GM21526 (cell line): ENCODE results near the gene OXCT1.
"Not testable (repeated sequence)": the region's sequence is repeated elsewhere in the genome, so short reads cannot be mapped to it uniquely, and the experiment has no call there.

ENCODE experiments used
- ATAC-seq: cut with Tn5 transposase; IDR thresholded peaks from one replicate; pipeline ENCODE4 v1.9.1; 2021; ENCODE audit warnings: moderate library complexity; ENCODE audit not compliant: unreplicated experiment, low FRiP score

Gene OXCT1

DNA sequence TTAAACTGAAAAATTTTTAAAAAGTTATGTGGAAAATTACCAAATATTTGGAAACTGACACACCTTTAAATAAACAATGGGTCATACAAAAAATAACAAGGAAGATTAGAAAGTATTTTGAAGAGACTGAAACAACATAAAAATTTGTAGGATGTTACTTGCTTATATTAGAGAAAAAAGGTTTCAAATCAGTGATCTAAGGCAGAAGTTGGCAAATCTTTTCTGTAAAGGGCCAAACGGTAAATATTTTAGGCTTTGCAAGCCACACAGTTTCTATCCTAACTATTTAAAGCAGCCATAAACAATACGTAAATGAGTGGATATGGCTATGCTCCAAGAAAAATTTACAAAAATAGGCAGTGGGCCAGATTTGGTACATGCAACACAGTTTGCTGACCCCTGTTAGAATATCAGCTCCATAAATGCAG, 81.3 kb downstream of the OXCT1 start:
- no peak for ATAC-seq

DNA sequence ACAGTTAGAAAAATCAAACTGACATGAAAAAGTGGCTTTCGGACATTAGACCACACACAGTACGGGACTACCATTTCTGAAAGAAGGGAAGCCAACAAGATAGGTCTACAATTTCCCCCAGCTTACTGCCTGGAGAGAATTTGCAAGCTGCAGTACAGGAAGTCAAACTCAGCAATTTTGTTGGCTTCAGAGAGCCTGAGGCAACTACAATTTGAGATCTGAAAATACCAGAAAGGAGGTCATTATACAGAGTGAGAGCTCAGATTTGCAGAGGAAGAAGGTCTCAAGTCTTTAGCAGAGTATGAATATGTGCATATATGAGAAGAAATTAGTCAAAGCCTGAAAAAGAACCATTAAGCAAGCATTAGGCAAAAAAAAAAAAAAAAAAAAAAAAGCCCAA, 83.0 kb downstream of the OXCT1 start:
- no peak for ATAC-seq

DNA sequence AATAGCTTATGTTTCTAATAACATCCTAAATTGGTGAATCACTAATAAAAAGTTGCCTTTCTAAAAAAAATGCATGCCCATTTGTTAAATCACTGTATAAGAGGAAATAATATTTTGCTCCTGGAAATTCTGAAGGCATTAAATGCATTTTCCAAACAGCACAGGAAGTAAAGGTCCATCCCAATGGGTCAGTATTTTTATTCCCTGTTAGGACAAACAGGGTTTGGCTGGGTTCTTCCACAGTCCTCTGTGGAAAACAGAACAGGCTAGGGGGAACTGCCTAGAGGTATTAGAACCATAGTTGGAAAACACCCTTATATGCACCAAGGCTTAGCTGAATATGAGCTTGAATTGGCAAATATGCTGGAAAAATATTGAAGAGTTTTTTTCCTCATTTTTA, 85.2 kb downstream of the OXCT1 start:
- no peak for ATAC-seq

DNA sequence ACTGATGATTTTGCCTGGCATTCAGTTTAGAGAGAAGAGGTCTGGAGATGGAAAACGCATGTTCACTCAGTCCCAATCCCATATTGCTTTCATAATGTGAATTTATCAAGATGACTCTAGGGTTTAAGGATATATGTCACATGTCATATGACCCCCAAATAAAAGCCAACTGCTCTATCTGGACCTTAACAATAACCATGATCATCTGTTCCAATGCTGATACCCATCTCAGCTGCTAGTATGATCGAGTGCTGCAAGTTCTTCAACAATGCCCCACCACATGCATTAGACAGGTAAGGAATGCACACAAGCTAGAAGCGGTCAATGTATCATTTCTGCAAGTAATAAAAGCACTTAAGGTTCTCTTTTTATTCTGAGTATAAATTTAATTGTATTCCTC, 91.8 kb downstream of the OXCT1 start:
- ATAC-seq: no peak

DNA sequence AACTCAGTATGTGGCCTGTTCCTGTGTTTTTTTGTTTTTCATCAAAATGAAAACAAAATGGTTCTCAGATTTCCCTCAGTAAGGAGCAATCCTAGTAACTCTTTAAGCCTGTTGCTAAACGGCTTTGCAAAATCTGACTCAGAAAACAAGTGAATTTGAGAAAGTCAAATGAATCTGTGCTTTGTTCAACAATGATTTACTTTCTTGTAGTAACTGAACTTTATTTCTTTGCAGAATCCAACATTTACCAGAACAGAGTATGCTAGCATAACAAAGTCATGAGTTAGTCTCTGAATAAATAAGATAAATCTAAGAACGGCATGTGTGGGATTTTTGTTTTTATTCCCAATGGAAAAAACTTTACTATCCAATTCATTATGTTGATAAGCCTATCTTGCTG, 93.8 kb downstream of the OXCT1 start:
- ATAC-seq: no peak

DNA sequence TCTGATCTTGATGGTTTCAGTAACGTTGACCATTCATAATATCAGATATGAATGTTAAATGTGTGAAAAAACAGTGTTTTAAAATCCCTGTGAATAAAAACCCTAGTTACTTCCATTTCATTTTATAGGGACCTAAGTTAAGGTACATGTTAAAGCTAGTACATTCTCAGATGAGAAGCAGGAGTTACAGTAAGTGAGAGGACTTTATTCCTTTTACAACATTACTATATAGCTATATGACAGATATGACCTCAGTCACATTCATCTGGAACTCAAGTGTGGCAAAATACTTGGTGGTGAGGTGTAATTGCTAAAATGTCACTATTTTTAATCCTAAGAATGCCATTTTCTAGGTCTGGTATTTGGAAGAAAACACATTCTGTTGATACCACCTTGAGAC, 96.4 kb downstream of the OXCT1 start:
- ATAC-seq: no peak

DNA sequence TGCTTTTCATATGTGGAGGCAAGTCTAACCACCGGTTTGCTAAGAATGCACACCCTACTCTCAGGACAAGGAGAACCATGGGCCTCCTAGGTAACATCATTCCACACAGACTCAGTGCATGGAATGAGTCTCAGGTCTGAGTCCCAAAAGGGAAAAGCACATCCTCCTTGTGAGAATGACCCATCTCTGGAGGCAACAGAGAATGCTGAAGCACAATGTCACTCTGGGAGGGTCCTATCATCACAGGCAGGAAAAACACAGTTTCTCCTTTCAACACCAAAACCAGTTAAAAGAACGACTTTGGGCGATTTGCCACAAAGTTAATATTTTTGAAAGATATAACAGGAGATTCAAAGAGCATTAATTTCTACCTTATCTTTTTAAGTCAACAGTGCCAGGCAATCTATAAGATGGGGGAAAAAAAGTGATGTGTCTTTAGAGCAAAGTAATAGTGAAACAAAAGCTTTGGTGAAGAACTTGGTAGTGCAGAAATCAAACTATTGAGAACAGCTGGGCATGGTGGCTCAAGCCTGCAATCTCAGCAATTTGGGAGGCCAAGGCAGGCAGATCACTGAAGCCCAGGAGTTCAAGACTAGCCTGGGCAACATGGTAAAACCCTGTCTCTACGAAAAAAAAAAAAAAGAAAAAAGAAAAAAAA, 97.3 kb downstream of the OXCT1 start:
- ATAC-seq: no peak

DNA sequence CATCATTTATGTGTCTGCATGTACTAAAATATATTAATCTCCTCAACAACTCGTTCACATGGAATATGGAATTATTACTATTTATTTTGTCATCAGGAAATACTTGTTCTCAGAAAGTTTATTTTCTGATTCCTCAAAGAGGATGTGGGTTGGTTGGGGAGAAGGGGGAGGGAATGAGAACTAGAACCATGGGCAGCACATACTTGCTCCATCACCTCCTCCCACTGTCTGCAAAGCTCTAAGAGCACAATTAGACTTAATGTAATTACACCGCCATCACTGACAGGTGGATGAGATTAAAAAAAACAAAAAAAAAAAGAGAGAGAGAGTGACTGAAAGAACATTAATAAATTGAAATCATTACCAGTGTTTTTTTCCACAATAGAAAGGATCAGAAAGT, 98.2 kb downstream of the OXCT1 start:
- no peak for ATAC-seq

DNA sequence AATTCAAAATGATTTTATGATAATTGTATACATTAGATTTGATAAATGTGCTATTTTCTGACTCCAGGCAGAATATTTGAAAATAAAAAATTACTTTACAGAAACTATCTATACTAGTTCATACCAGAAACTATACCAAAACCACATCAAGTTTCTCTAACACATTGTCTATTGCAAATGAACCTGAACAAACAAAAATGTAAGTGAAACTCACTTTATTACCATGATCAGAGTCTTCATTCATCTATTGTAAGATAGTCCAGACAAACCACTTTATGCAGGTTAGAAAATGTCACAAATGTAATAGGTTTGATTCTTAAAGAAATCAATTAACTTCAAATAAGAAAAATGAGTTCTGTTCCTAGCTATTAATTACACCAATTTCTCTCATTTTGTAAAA, 99.4 kb downstream of the OXCT1 start:
- ATAC-seq: peak; percentile 92

DNA sequence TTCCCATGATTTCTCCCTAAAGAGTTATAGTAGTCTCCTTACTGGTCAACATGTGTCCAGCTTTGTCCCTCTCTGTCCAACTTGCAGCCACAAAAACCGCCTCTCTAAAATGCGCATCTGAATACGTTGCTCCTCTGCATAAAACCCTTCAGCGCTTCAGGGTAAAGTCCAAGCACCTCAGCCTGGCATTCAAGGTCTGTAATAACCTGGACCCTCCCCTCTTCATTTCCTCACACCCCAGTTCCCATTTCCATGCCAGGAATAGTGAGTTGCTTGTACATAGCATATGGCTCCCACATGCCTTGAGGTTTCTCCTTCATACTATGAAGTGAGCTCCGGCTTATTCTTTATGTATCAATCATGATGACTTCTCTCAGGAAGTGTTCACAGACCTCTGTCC, 101.5 kb downstream of the OXCT1 start:
- ATAC-seq: no peak

DNA sequence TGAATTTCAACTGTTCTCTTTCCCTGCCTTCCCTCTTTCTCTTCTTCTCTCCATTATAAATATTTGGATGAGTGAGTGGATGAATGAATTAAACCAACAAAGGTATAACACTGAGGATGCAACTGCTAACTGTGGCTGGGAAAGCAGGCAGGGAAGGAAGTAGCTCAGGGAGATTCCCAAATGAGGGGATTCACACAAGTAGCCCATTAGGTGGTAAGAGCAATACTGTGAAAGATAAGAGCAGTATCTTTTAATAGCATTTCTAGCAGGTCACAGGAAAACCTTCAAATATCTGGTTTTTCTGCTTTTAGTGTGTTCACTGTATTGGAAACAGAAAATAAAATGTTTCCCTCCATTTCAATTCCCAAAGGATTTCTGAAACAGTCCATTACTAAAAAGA, 105.6 kb downstream of the OXCT1 start:
- ATAC-seq: no peak

DNA sequence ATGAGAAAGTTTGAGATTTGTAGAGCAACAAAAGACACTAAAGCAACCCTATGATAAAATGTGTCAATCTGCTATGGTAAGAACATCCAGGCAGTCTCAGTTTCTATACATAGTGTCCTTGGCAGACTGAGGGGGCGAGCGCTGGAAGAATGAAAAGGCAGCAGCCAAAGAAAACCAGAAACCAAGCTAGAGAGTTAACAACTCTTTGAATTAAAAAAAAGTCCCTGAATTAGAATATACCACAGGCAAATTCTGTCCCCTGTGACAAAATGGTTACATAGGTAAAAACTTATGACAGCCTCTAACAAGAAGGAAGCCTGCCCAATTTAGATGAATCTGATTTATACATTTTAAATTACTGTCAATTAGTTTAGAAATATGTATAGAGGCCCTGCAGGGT, 106.7 kb downstream of the OXCT1 start:
- ATAC-seq: no peak

DNA sequence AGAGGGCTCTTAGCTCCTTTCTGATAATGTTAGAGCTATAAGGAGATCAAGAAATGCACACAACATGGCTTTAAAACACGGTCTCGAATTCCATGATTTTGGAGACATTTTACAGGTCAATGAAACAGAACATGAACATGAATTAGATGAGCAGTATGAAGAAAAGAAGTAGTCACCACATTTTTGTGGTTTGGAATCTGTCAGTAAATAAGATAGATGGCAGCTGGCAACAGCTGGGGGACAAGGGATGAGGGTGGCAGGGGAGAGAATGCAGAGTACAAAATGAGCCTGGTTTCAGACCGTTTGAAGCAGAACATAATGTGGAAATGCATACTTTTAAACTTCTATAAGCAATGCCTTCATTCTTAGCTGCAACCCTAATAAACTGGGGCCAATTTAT, 107.1 kb downstream of the OXCT1 start:
- ATAC-seq: no peak

DNA sequence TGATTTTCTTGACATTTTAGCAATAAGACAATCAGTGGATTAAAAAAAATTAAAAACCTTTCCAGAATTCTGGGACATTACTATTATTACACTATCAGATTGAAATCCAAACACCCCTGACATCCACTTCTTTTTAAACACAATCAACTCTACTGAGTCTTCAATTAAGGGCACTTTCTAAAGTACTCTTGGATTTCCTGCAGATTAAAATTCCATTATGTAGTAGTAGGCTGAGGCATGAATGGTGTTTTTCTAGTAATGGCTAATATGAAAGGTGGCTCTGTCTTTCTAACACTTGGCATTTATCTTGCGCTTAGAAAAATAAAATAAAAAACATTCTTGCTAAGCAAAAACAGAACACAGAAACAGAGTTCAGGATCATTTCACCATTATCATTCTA, 107.8 kb downstream of the OXCT1 start:
- no peak for ATAC-seq

DNA sequence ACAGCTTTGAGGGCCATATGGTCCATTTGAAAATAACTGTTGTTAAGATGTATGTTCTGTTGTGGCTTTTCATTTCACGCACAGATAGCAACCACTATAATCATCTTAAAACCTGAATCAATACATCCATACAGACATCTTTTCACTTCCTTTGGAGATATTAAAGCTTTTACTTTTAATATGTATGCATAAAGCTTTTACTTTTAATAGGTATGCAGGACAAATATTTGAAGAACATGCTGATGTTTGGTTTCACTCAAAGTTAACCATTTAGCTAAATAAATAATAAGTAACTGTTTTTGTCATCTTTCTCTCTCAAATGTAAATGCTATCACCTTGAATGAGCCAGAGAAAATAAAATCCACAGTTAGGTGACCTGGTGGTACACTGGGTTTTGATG, 108.6 kb downstream of the OXCT1 start:
- ATAC-seq: no peak

DNA sequence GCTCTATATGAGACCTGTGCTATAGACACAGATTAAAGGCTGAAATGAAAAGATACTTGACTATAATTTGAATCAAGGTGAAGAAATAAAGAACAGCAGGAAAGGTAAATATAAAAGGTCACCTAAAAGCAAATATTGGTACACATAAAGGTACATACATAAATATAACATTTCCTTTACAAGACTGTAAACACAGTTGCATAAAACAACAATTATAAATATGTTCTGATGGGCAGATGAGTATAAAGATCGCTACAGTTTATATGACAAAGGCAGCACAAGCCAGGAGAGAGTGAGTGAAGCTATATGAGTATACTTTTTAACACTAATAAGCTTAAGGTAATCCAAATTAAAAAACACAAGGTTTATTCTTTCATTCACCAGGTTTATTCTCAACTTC, 114.5 kb downstream of the OXCT1 start:
- ATAC-seq: no peak

DNA sequence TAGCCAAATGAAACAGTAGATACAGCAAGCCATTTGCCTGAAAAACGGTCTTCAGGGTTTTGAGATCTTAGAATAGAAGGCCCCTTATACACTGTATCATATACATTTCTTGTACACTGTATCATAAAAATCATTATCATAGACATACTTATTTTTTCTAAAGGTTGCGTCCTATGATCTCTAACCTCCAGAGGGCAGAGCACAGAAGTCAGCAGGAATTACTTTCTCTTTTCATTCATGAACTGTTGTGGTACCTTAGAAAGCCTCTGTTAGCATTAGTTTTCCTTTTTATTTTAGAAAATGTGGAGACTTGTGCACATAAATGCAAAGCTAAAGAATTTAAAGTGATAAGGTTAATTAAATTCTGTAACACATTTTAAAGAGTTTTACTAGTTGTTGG, 115.4 kb downstream of the OXCT1 start:
- no peak for ATAC-seq

DNA sequence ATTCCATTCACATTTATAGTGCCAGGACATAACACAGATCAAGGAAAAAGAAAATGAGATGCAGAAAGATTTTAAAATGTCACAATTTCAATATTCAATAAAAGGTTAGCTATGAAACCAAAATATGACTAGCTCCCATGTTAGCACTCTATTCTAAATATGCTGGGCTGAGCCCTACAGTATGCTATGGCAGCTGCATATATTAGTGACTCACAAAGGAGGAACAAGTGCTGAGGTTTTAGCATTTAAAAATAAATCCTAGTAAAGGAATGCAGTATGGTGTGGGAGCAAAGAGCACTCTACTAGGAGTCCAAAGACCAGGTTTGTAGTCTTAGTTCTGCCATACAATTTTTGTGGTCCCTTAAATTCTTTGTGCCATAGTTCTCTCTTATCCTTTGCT, 118.4 kb downstream of the OXCT1 start:
- no peak for ATAC-seq

DNA sequence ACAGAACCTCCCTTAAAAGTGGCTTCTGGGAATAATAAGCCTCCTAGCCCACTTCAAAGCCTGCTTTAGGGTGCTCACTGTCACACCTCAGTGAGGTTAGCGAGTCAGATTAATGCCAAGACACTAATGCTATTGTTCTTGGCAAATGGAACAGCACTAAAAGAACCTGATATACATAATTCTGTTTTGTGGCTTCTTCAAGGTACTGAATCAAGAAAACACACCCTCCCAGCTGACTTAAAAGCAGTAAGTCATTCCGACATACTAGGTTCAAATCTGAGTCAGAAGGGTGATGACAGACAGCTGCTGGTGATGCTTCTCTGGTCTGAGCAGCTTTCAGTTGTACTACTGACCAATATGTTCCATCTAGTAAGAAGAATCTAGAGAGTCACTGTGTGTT, 121.6 kb downstream of the OXCT1 start:
- ATAC-seq: peak; percentile 99

DNA sequence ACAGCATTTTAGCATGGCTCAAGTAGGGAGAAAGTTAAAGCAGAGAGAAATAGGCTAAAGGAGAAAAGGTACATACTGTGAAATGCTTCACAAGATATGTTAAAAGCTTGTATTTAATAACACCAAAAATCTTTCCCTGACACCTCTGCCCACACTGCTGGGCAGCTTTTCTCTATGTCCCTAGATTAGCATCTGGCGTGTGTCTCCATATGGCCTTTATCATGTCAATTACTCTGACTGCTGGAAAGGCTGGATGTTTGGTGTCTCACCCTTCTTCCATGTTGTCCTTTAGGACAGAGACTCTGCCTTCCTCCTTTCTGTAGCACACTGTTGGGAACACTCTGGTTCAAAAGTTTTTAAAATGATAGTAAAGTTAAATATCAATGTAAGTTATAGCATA, 122.5 kb downstream of the OXCT1 start:
- no peak for ATAC-seq

DNA sequence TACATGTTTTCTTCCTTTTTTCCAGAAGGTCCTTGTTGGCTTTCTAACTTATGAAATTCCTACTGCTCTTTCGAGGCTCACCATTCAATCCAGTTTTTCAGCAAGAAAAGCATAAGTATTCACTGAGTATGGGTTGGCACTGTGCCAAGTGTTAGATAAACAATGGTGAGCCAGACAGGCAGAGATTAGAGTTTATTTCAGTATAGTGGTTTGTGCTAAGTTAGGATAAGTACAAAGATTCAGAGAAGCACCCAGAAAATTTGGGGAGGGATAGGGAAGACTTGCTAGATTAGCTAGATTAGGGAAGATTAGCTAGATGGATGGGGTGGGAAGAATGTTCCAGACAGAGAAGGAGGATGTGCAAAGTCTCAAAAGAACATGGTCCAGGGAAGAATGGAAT, 122.9 kb downstream of the OXCT1 start:
- no peak for ATAC-seq

DNA sequence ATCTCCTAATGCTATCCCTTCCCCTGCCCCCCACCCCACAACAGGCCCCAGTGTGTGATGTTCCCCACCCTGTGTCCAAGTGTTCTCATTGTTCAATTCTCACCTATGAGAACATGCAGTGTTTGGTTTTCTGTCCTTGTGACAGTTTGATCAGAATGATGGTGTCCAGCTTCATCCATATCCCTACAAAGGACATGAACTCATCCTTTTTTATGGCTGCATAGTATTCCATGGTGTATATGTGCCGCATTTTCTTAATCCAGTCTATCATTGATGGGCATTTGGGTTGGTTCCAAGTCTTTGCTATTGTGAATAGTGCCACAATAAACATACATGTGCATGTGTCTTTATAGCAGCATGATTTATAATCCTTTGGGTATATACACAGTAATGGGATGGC, 127.6 kb downstream of the OXCT1 start:
- not testable (repeated sequence) for ATAC-seq

DNA sequence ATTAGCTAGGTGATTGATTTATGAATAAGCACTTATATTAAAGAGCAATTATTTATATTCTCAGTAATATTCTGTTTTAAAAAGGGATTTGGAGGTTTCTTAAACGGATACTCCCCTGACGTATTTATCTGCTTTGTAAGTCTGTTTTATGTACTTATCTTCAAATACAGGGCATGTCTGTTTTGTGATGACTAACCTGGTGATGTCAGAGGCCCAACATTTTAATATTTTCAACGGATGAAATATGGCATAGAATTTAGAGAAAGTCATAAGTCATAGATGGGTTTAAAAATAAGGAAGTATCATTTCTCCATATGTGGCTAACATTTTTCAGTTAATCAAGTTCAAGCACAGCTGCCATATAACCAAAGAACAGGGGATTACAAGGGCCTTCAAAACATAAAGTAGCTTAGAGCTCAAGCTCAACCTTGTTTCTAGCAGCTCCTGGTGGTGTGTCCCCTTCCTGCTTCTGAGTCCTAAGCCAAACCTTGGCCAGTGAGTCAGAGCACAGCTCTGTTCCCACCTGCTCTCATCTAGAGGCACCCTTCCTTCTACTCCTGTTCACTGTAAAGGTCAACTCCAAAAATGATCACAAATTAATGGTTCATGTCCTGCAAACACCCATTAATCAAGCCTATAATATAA, 131.4 kb downstream of the OXCT1 start:
- no peak for ATAC-seq
